Ascending aorta (tissue), 2 donors: ENCODE results near the gene CFAP157. TPM values are rescaled to one million over a fixed set of nuclear protein-coding genes. Genes with fewer than 3 reads are reported as not detected.

ENCODE experiments used
- DNase-seq, 2 donors: peaks; one replicate each; pipeline ENCODE4 v3.0.0-alpha.2; 2019; ENCODE audit warnings: low spot score in 2 of 2
- H3K27ac ChIP-seq, 2 donors: fragments of 200-600 bp; sonication (generic); one replicate each; pipeline ENCODE4 v1.5.1; 2016 to 2017; ENCODE audit warnings: mild to moderate bottlenecking in 1 of 2
- H3K27me3 ChIP-seq: fragments of 200-600 bp; sonication (generic); one replicate; pipeline ENCODE4 v1.5.1; 2017
- H3K36me3 ChIP-seq, 2 donors: fragments of 200-600 bp; sonication (generic); one replicate each; pipeline ENCODE4 v1.5.1; 2016
- H3K4me1 ChIP-seq, 2 donors: fragments of 200-600 bp; sonication (generic); one replicate each; pipeline ENCODE4 v1.5.1; 2016 to 2017; ENCODE audit warnings: mild to moderate bottlenecking in 1 of 2
- H3K4me3 ChIP-seq, 2 donors: fragments of 200-600 bp; sonication (generic); one replicate each; pipeline ENCODE4 v1.5.1; 2016 to 2017; ENCODE audit warnings: mild to moderate bottlenecking in 1 of 2
- H3K9me3 ChIP-seq, 2 donors: fragments of 200-600 bp; sonication (generic); one replicate each; pipeline ENCODE4 v1.5.1; 2016
- CTCF ChIP-seq, 3 experiments: fragments of 200-600 bp in 2 of 3; fragments of 450-650 bp in 1 of 3; sonication (generic) in 2 of 3; IDR thresholded peaks; one replicate each; pipeline ENCODE4 v1.5.1; 2016 to 2019; ENCODE audit warnings: antibody characterized with exemption in 3 of 3, mild to moderate bottlenecking in 1 of 3, moderate library complexity in 1 of 3
- intact Hi-C: fragments of 100-400 bp; cut with DNase I; formaldehyde crosslinking; loops from one replicate; pipeline ENCODE4 v1.15.1; 2023
- total RNA-seq: library from RNA; depleted of rRNA; stranded (reverse); fragments of >200 nt; gene quantifications from one replicate; pipeline ENCODE4 v1.1.0, GENCODE V29; 2016

CFAP157 gene
- total RNA-seq, 1 donor from 2014 or later: not detected

- Histone ChIP-seq H3K4me1 (no peaks in the 10 kb centered on the region), H3K4me3 (no peak overlapping the region), H3K36me3 (peaks cover 0 to 2% of the 10 kb centered on the region in 2 donors), H3K27ac (no peak overlapping the region), H3K27me3 (no peaks in the 10 kb centered on the region), H3K9me3 (no peaks in the 10 kb centered on the region)
- TF ChIP-seq CTCF (IDR thresholded peaks at IDR 0.05): no peak
- DNase-seq: no peak
- intact Hi-C loops: no loop called here
Measured at GRCh38 chr9:127746959-127747569, 40.3 kb downstream of the CFAP157 start.

GRCh38 chr9:127749090-127749787, 42.5 kb downstream of the CFAP157 start:
- H3K27me3 ChIP-seq: no peaks in the 10 kb centered on the region
- intact Hi-C loops: no loop called here
- peaks cover 0 to 2% of the 10 kb centered on the region in 2 donors for H3K36me3 ChIP-seq
- H3K4me3 ChIP-seq: no peak overlapping the region
- H3K27ac ChIP-seq: no peak overlapping the region
- H3K9me3 ChIP-seq: no peaks in the 10 kb centered on the region
- no peak for DNase-seq
- peaks cover 0 to 2% of the 10 kb centered on the region in 2 donors for H3K4me1 ChIP-seq
- no peak for TF ChIP-seq CTCF (IDR thresholded peaks at IDR 0.05)

- no peak for TF ChIP-seq CTCF (IDR thresholded peaks at IDR 0.05)
- H3K9me3 ChIP-seq: no peaks in the 10 kb centered on the region
- peaks cover 0 to 4% of the 10 kb centered on the region in 2 donors for H3K4me1 ChIP-seq
- intact Hi-C loops: no loop called here
- H3K27ac ChIP-seq: no peak overlapping the region
- DNase-seq: no peak
- H3K4me3 ChIP-seq: no peak overlapping the region
- peaks cover 0 to 2% of the 10 kb centered on the region in 2 donors for H3K36me3 ChIP-seq
- peaks cover 6% of the 10 kb centered on the region for H3K27me3 ChIP-seq
Measured at GRCh38 chr9:127751269-127752054, 44.7 kb downstream of the CFAP157 start.

GRCh38 chr9:127753148-127753547, 46.4 kb downstream of the CFAP157 start:
- no peak overlapping the region for H3K27ac ChIP-seq
- TF ChIP-seq CTCF (IDR thresholded peaks at IDR 0.05): no peak
- no peak for DNase-seq
- no peaks in the 10 kb centered on the region for H3K9me3 ChIP-seq
- peaks cover 0 to 2% of the 10 kb centered on the region in 2 donors for H3K36me3 ChIP-seq
- H3K4me1 ChIP-seq: peaks cover 0 to 4% of the 10 kb centered on the region in 2 donors
- no peak overlapping the region for H3K4me3 ChIP-seq
- peaks cover 6% of the 10 kb centered on the region for H3K27me3 ChIP-seq
- intact Hi-C loops: no loop called here

GRCh38 chr9:127753622-127754021, 46.8 kb downstream of the CFAP157 start:
- intact Hi-C loops: no loop called here
- DNase-seq: no peak
- TF ChIP-seq CTCF (IDR thresholded peaks at IDR 0.05): no peak
- no peaks in the 10 kb centered on the region for H3K9me3 ChIP-seq
- peaks cover 6% of the 10 kb centered on the region for H3K27me3 ChIP-seq
- H3K4me3 ChIP-seq: no peak overlapping the region
- H3K36me3 ChIP-seq: peaks cover 0 to 2% of the 10 kb centered on the region in 2 donors
- no peak overlapping the region for H3K27ac ChIP-seq
- H3K4me1 ChIP-seq: peaks cover 0 to 4% of the 10 kb centered on the region in 2 donors
